T-cell (primary cell): ENCODE results near the gene DRC7. TPM values are rescaled to one million over a fixed set of nuclear protein-coding genes. Genes with fewer than 3 reads are reported as not detected.

Experiments used
- ATAC-seq, 4 experiments: fragments of 200-7000 bp in 3 of 4; fragments of 150-1000 bp in 1 of 4; cut with Tn5 transposase; replicated peaks in 1 of 4; 1 replicate in 3 of 4; 2 replicates in 1 of 4; pipeline ENCODE4 v1.10.0; 2021; ENCODE audit warnings: moderate library complexity in 3 of 4, mild to moderate bottlenecking in 2 of 4, moderate number of reproducible peaks in 1 of 4
- CTCF ChIA-PET, 2 donors: fragments of 300-600 bp; sonication (Branson Sonifier 250); formaldehyde crosslinking; loops; one replicate each; lab custom pipeline; 2022; ENCODE audit warnings: antibody characterized with exemption in 2 of 2; lab: Charles Lee
- POLR2A ChIA-PET, 2 donors: fragments of 300-600 bp; sonication (Branson Sonifier 250); formaldehyde crosslinking; loops; one replicate each; lab custom pipeline; 2022; ENCODE audit warnings: antibody characterized with exemption in 2 of 2; lab: Charles Lee
- DNase-seq, 35 experiments: peaks; one replicate each; pipeline versions ENCODE4 v3.0.0 to v3.0.0-alpha.2; 2013 to 2023
- H3K27ac ChIP-seq: one replicate; pipeline ENCODE4 v1.5.1; 2013; ENCODE audit warnings: low read length
- H3K27me3 ChIP-seq, 2 experiments: replicated peaks in 1 of 2; 1 replicate in 1 of 2; 2 replicates in 1 of 2; pipeline versions ENCODE4 v1.6.1 to v1.7.0; 2013; ENCODE audit warnings: low read length in 1 of 2, mixed read lengths in 1 of 2; ENCODE audit not compliant: control insufficient read depth in 2 of 2, insufficient read depth in 2 of 2; ENCODE audit errors: extremely low read depth in 1 of 2
- H3K36me3 ChIP-seq, 2 donors: 1 replicate in 1 of 2; 2 replicates in 1 of 2; pipeline versions ENCODE4 v1.6.1 to v1.7.0; 2013; ENCODE audit warnings: low read length in 1 of 2; ENCODE audit not compliant: control insufficient read depth in 2 of 2, insufficient read depth in 1 of 2; ENCODE audit errors: extremely low read depth in 1 of 2
- H3K4me1 ChIP-seq, 2 experiments: 1 replicate in 1 of 2; 2 replicates in 1 of 2; pipeline versions ENCODE4 v1.6.1 to v1.7.0; 2013; ENCODE audit warnings: low read length in 2 of 2, mixed read lengths in 1 of 2; ENCODE audit not compliant: insufficient read depth in 2 of 2, control insufficient read depth in 1 of 2; ENCODE audit errors: extremely low read depth in 1 of 2
- H3K4me3 ChIP-seq, 2 donors: 1 replicate in 1 of 2; 2 replicates in 1 of 2; pipeline versions ENCODE4 v1.5.1 to v1.7.0; 2013; ENCODE audit warnings: mild to moderate bottlenecking in 2 of 2, low read length in 1 of 2, moderate library complexity in 1 of 2; ENCODE audit not compliant: control insufficient read depth in 1 of 2; ENCODE audit errors: extremely low read depth in 1 of 2
- H3K9me3 ChIP-seq: 2 replicates; pipeline ENCODE4 v1.7.0; 2013
- H3K27ac Mint-ChIP-seq, 2 donors: one replicate each; pipeline ENCODE4 v1.8.0; 2020 to 2021; ENCODE audit warnings: mild to moderate bottlenecking in 2 of 2, mixed read lengths in 2 of 2
- H3K27me3 Mint-ChIP-seq, 2 donors: one replicate each; pipeline ENCODE4 v1.8.0; 2021 to 2022; ENCODE audit warnings: mixed read lengths in 2 of 2
- H3K36me3 Mint-ChIP-seq: one replicate; pipeline ENCODE4 v1.8.0; 2021; ENCODE audit warnings: mixed read lengths
- H3K4me1 Mint-ChIP-seq, 3 donors: one replicate each; pipeline ENCODE4 v1.8.0; 2020 to 2022; ENCODE audit warnings: mixed read lengths in 3 of 3, mild to moderate bottlenecking in 1 of 3
- H3K4me3 Mint-ChIP-seq, 3 donors: one replicate each; pipeline ENCODE4 v1.8.0; 2020 to 2022; ENCODE audit warnings: mild to moderate bottlenecking in 3 of 3, mixed read lengths in 3 of 3, moderate library complexity in 3 of 3
- H3K9me3 Mint-ChIP-seq, 3 donors: one replicate each; pipeline ENCODE4 v1.8.0; 2020 to 2022; ENCODE audit warnings: mixed read lengths in 3 of 3
- WGBS: methylation state at CpG from one replicate; pipeline ENCODE4 v1.1.5; 2013; ENCODE audit warnings: missing lambda C conversion rate; ENCODE audit not compliant: insufficient coverage; 5-methylcytosine and 5-hydroxymethylcytosine counted together
- total RNA-seq, 35 experiments: library from RNA in 6 of 35; stranded (reverse) in 6 of 35; fragments of 120-200 nt in 1 of 35; gene quantifications; one replicate each; pipeline versions ENCODE4 v1.2.1 to v1.2.4 and lab custom pipeline; 2013 to 2026

DRC7 gene
- total RNA-seq, 5 donors from 2014 or later (not counting 1 experiment from before 2014, with no cell fraction given), result not detected

- peak overlapping the region; percentile 7 for H3K27ac ChIP-seq
- ChIA-PET CTCF (interaction anchor here (0.6 to 3.4 kb wide), 12 partner anchors 8 to 224 kb away, joined by 3 to 33 read pairs (median 5); no protein-coding TSS in a partner anchor), POLR2A (interaction anchor here in 1 of 2 donors (0.6 to 0.8 kb wide), 2 partner anchors 38 to 55 kb away, joined by 3 read pairs; no protein-coding TSS in a partner anchor)
- peak overlapping the region in 1 of 2 donors; percentile 32 for H3K4me3 ChIP-seq
- Mint-ChIP-seq H3K27me3 (no peaks in the 10 kb centered on the region), H3K4me3 (peak overlapping the region in 1 of 3 donors; percentile 67), H3K9me3 (no peaks in the 10 kb centered on the region), H3K36me3 (no peaks in the 10 kb centered on the region), H3K27ac (peak overlapping the region; percentile 48 to 60), H3K4me1 (peaks cover 30 to 38% (median 35%) of the 10 kb centered on the region in 3 donors)
- DNase-seq (peak in 1 of 35 experiments; percentile 22), ATAC-seq (no peak)
- H3K36me3 ChIP-seq, result peaks cover 0 to 10% of the 10 kb centered on the region in 2 donors
- H3K4me1 ChIP-seq, result peaks cover 0 to 81% of the 10 kb centered on the region in 2 experiments
- peaks cover 0 to 7% of the 10 kb centered on the region in 2 experiments for H3K27me3 ChIP-seq
- 74% methylated on average over 6 of the region's 10 CpGs for WGBS
- no peaks in the 10 kb centered on the region for H3K9me3 ChIP-seq
Measured at GRCh38 chr16:57647136-57647875, 47.3 kb upstream of the DRC7 start.

- Mint-ChIP-seq H3K27ac (peak overlapping the region; percentile 35 to 60), H3K36me3 (no peaks in the 10 kb centered on the region), H3K9me3 (no peaks in the 10 kb centered on the region), H3K4me3 (peak overlapping the region in 1 of 3 donors; percentile 67), H3K27me3 (no peaks in the 10 kb centered on the region), H3K4me1 (peaks cover 30 to 38% (median 33%) of the 10 kb centered on the region in 3 donors)
- Histone ChIP-seq H3K9me3 (no peaks in the 10 kb centered on the region), H3K27ac (peak overlapping the region; percentile 32), H3K4me1 (peaks cover 0 to 89% of the 10 kb centered on the region in 2 experiments), H3K27me3 (peaks cover 0 to 7% of the 10 kb centered on the region in 2 experiments), H3K36me3 (peaks cover 0 to 17% of the 10 kb centered on the region in 2 donors), H3K4me3 (peak overlapping the region in 1 of 2 donors; percentile 32)
- ATAC-seq (no peak), DNase-seq (peak in 1 of 35 experiments; percentile 19)
- CTCF ChIA-PET, result interaction anchor here (0.5 to 3.4 kb wide), 15 partner anchors 9 to 301 kb away, joined by 3 to 33 read pairs (median 5); no protein-coding TSS in a partner anchor
- POLR2A ChIA-PET, result interaction anchor here in 1 of 2 donors (0.5 kb wide), 1 partner anchor 59 kb away, joined by 4 read pairs; no protein-coding TSS in a partner anchor
- WGBS, result 80% methylated on average over 1 of the region's 5 CpGs
Measured at GRCh38 chr16:57648125-57648524, 46.5 kb upstream of the DRC7 start.

- ChIA-PET POLR2A (interaction anchor here in 1 of 2 donors (0.5 kb wide), 1 partner anchor 60 kb away, joined by 4 read pairs; no protein-coding TSS in a partner anchor), CTCF (interaction anchor here (0.5 to 3.4 kb wide), 17 partner anchors 10 to 301 kb away, joined by 3 to 33 read pairs (median 5); partner anchors contain the start of gene KATNB1 (in 1 of the 2))
- peaks cover 30 to 38% (median 30%) of the 10 kb centered on the region in 3 donors for H3K4me1 Mint-ChIP-seq
- Histone ChIP-seq H3K4me3 (peak overlapping the region in 1 of 2 donors; percentile 32), H3K27ac (peak overlapping the region; percentile 32), H3K4me1 (peaks cover 0 to 90% of the 10 kb centered on the region in 2 experiments), H3K27me3 (peaks cover 0 to 2% of the 10 kb centered on the region in 2 experiments), H3K9me3 (no peaks in the 10 kb centered on the region), H3K36me3 (peaks cover 0 to 17% of the 10 kb centered on the region in 2 donors)
- peak overlapping the region; percentile 16 to 63 for H3K27ac Mint-ChIP-seq
- DNase-seq (peak; percentile 46 to 89 (median 79)), ATAC-seq (peak; percentile 74 to 87 (median 84))
- no peaks in the 10 kb centered on the region for H3K27me3 Mint-ChIP-seq
- peak overlapping the region; percentile 23 to 51 (median 25) for H3K4me3 Mint-ChIP-seq
- no peaks in the 10 kb centered on the region for H3K9me3 Mint-ChIP-seq
- no peaks in the 10 kb centered on the region for H3K36me3 Mint-ChIP-seq
- WGBS, result 36% methylated on average over 18 of the region's 18 CpGs
Measured at GRCh38 chr16:57648581-57649442, 45.8 kb upstream of the DRC7 start.

- peaks cover 0 to 90% of the 10 kb centered on the region in 2 experiments for H3K4me1 ChIP-seq
- Mint-ChIP-seq H3K9me3 (no peaks in the 10 kb centered on the region), H3K27ac (no peak overlapping the region), H3K27me3 (no peaks in the 10 kb centered on the region), H3K4me1 (peaks cover 30 to 38% (median 30%) of the 10 kb centered on the region in 3 donors), H3K4me3 (peak overlapping the region in 1 of 3 donors; percentile 38), H3K36me3 (no peaks in the 10 kb centered on the region)
- no peak for DNase-seq
- WGBS, result 87% methylated on average over 5 of the region's 6 CpGs
- no peaks in the 10 kb centered on the region for H3K27me3 ChIP-seq
- no peak overlapping the region for H3K4me3 ChIP-seq
- no peaks in the 10 kb centered on the region for H3K9me3 ChIP-seq
- no peak for ATAC-seq
- no peak overlapping the region for H3K27ac ChIP-seq
- CTCF ChIA-PET, result interaction anchor here (0.5 to 3.4 kb wide), 11 partner anchors 9 to 86 kb away, joined by 3 to 33 read pairs (median 6); partner anchors contain the start of gene KATNB1 (in 1 of the 2)
- POLR2A ChIA-PET, result no interaction called here
- peaks cover 0 to 17% of the 10 kb centered on the region in 2 donors for H3K36me3 ChIP-seq
Measured at GRCh38 chr16:57649443-57649751, 45.2 kb upstream of the DRC7 start.

GRCh38 chr16:57649846-57650245 lies 44.8 kb upstream of the DRC7 start:
- no peak for ATAC-seq

More at GRCh38 chr16:57649846-57650245, 44.8 kb upstream of the DRC7 start:
- Mint-ChIP-seq H3K27ac (peak overlapping the region in 1 of 2 donors; percentile 69), H3K4me1 (peaks cover 30 to 38% (median 30%) of the 10 kb centered on the region in 3 donors), H3K9me3 (no peaks in the 10 kb centered on the region), H3K27me3 (no peaks in the 10 kb centered on the region), H3K36me3 (no peaks in the 10 kb centered on the region), H3K4me3 (no peak overlapping the region)
- H3K4me3 ChIP-seq, result no peak overlapping the region
- H3K27ac ChIP-seq, result no peak overlapping the region
- WGBS, result 95% methylated on average over 5 of the region's 7 CpGs
- H3K9me3 ChIP-seq, result no peaks in the 10 kb centered on the region
- ChIA-PET CTCF (interaction anchor here (0.5 to 3.4 kb wide), 12 partner anchors 10 to 85 kb away, joined by 3 to 33 read pairs (median 5); partner anchors contain the start of gene KATNB1 (in 1 of the 2)), POLR2A (no interaction called here)
- peaks cover 0 to 90% of the 10 kb centered on the region in 2 experiments for H3K4me1 ChIP-seq
- peaks cover 0 to 17% of the 10 kb centered on the region in 2 donors for H3K36me3 ChIP-seq
- no peaks in the 10 kb centered on the region for H3K27me3 ChIP-seq
- no peak for DNase-seq
